ENCODE data around the gene SMYD3. TPM values are rescaled to one million over a fixed set of nuclear protein-coding genes. Genes with fewer than 3 reads are reported as not detected.

The SMYD3 gene
- total RNA-seq, 4 donors from 2014 or later: 33.7 to 105 (median 51.4) TPM

DNA sequence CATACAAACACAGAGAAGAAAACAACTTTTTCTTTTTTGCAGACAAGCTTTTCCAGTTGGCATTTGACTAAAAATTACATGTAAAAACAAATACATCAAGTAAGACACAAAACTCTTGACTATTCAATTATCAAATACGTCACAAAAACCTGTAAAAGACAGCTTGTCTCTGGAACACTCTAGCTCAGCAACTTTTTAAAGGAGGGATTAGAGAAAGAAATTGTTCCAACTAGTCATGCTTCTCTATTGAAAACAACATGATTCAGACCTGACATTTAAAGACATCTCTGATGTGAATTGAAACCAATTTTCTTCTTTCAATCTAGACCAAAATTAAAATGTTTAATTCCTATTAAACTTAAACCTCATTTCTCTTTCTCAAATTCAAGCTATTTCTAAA lies 30.3 kb downstream of the SMYD3 start:
- no peaks in the 10 kb centered on the region for H3K36me3 ChIP-seq
- no peaks in the 10 kb centered on the region for H3K9me3 ChIP-seq
- no peak overlapping the region for H3K27ac ChIP-seq
- 37 to 48% methylated on average over 1 of the region's 1 CpG for WGBS, 2 donors
- no peak for DNase-seq
- H3K4me1 ChIP-seq: peaks cover 11% of the 10 kb centered on the region in 2 donors
- intact Hi-C loops (cut with DNase I): no loop called here
- no peak overlapping the region for H3K4me3 ChIP-seq (replicated peaks in 1 of 3)
- TF ChIP-seq POLR2A (IDR thresholded peaks at IDR 0.05): no peak
- TF ChIP-seq, protein P1, sequence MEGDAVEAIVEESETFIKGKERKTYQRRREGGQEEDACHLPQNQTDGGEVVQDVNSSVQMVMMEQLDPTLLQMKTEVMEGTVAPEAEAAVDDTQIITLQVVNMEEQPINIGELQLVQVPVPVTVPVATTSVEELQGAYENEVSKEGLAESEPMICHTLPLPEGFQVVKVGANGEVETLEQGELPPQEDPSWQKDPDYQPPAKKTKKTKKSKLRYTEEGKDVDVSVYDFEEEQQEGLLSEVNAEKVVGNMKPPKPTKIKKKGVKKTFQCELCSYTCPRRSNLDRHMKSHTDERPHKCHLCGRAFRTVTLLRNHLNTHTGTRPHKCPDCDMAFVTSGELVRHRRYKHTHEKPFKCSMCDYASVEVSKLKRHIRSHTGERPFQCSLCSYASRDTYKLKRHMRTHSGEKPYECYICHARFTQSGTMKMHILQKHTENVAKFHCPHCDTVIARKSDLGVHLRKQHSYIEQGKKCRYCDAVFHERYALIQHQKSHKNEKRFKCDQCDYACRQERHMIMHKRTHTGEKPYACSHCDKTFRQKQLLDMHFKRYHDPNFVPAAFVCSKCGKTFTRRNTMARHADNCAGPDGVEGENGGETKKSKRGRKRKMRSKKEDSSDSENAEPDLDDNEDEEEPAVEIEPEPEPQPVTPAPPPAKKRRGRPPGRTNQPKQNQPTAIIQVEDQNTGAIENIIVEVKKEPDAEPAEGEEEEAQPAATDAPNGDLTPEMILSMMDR (IDR thresholded peaks at IDR 0.05): no peak
- H3K27me3 ChIP-seq: no peaks in the 10 kb centered on the region

DNA sequence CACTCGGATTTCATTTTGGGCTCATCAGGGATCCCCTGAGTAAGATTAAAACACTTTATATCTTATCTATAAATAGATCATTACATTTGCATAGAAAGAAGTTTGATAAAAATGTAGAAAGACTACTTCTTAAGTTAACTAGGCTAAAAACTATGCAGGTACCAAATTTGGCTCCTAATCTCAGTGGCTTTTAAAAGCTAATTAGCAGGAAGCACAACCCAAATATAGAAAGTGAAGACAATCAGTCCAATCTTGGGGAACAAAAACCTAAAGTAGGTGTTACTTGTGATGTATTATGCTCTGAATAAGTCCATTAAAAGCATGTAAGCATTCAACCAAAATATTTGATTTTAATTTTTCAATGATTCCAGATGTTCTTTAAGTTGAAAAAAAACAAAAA lies 35.4 kb downstream of the SMYD3 start:
- Histone ChIP-seq H3K4me1 (peaks cover 3 to 6% of the 10 kb centered on the region in 2 donors), H3K9me3 (no peaks in the 10 kb centered on the region), H3K36me3 (no peaks in the 10 kb centered on the region), H3K4me3 (replicated peaks in 1 of 3) (no peak overlapping the region), H3K27me3 (no peaks in the 10 kb centered on the region), H3K27ac (no peak overlapping the region)
- TF ChIP-seq, protein P1 (IDR thresholded peaks at IDR 0.05): no peak
- TF ChIP-seq POLR2A (IDR thresholded peaks at IDR 0.05): no peak
- 85 to 94% methylated on average over 1 of the region's 1 CpG for WGBS, 2 donors
- intact Hi-C loops (cut with DNase I): no loop called here
- no peak for DNase-seq

DNA sequence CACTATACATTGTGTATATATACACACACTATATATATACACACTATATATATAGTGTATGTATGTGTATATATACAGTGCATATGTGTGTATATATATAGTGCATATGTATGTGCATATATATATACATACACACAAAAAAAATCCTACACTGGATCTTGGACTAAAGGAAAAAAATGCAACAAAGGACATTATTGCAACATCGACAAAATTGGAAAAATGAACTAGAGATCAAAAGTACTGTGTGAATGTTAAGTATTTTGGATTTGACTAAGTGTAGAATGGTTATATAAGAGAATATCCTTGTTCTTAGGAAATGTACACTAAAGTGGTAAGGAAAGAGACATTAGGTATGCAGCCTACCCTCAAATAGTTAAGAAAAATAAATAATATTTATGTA lies 36.5 kb downstream of the SMYD3 start:
- Histone ChIP-seq H3K4me3 (replicated peaks in 1 of 3) (no peak overlapping the region), H3K9me3 (no peaks in the 10 kb centered on the region), H3K27me3 (no peaks in the 10 kb centered on the region), H3K4me1 (no peaks in the 10 kb centered on the region), H3K36me3 (no peaks in the 10 kb centered on the region), H3K27ac (no peak overlapping the region)
- no peak for TF ChIP-seq POLR2A (IDR thresholded peaks at IDR 0.05)
- TF ChIP-seq, protein P1 (IDR thresholded peaks at IDR 0.05): no peak
- DNase-seq: no peak
- 98 to 100% methylated on average over 1 of the region's 1 CpG for WGBS, 2 donors
- intact Hi-C loops (cut with DNase I): no loop called here

DNA sequence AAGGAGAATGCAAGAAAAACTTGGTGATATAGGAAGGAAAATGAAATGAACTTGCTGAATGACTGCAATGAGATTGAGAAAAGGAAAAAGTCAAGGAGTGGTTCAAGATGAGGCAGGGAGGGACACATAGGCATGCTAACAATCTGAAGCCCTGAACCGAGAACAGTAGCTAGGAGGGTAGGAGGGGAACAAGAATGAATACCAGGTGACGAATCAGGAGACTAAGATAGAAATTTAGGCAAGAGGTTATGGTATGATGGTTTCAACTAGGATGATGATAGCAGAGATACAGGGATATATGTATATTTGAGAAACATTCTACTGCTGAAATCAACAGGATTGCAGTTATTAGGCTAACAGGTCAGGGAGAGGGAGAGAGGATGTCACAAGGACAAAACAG lies 44.1 kb downstream of the SMYD3 start:
- WGBS, 2 donors: 94 to 96% methylated on average over 2 of the region's 2 CpGs

DNA sequence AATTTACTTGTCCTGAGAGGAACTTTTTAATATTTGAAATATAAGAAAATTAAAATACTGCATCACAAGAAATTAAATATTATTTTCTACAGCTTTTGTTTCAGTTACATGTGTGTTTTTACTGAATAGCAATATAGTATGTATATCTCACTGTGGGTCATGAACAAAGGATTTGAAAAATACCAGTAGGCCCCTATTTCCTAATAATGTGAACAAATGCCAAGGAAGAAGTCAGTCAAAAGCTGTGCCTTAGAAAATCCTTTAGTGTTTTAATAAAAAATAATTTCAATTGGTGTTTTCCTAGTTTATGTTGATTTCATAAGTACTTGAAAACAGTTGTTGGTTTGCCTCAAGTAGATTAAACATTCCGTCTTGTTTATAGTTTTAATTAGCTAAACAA lies 46.7 kb downstream of the SMYD3 start:
- H3K36me3 ChIP-seq: no peaks in the 10 kb centered on the region
- WGBS, 2 donors: 97 to 99% methylated on average over 1 of the region's 1 CpG
- intact Hi-C loops (cut with DNase I): no loop called here
- DNase-seq: no peak
- peaks cover 0 to 5% of the 10 kb centered on the region in 2 donors for H3K4me1 ChIP-seq
- H3K27me3 ChIP-seq: no peaks in the 10 kb centered on the region
- no peaks in the 10 kb centered on the region for H3K9me3 ChIP-seq
- no peak overlapping the region for H3K4me3 ChIP-seq (replicated peaks in 1 of 3)
- no peak overlapping the region for H3K27ac ChIP-seq
- TF ChIP-seq, protein P1 (IDR thresholded peaks at IDR 0.05): no peak
- no peak for TF ChIP-seq POLR2A (IDR thresholded peaks at IDR 0.05)

More for the DNA sequence above, 44.1 kb downstream of the SMYD3 start:
- Histone ChIP-seq H3K27me3 (no peaks in the 10 kb centered on the region), H3K4me1 (peaks cover 0 to 5% of the 10 kb centered on the region in 2 donors), H3K9me3 (no peaks in the 10 kb centered on the region), H3K4me3 (replicated peaks in 1 of 3) (no peak overlapping the region), H3K36me3 (no peaks in the 10 kb centered on the region), H3K27ac (no peak overlapping the region)
- TF ChIP-seq, protein P1 (IDR thresholded peaks at IDR 0.05): no peak
- TF ChIP-seq POLR2A (IDR thresholded peaks at IDR 0.05): no peak
- intact Hi-C loops (cut with DNase I): no loop called here
- no peak for DNase-seq
